Testis (tissue), 3 donors: ENCODE results near the gene DEFB131B. TPM values are rescaled to one million over a fixed set of nuclear protein-coding genes. Genes with fewer than 3 reads are reported as not detected.
"Not testable (repeated sequence)": the region's sequence is repeated elsewhere in the genome, so short reads cannot be mapped to it uniquely, and the experiment has no call there.

ENCODE experiments used
- DNase-seq: peaks from one replicate; pipeline ENCODE4 v3.0.0-alpha.2; 2019
- H3K27ac ChIP-seq, 2 donors: fragments of 200-600 bp; sonication (generic); one replicate each; pipeline ENCODE4 v1.5.1; 2019
- H3K27me3 ChIP-seq: fragments of 200-600 bp; sonication (generic); one replicate; pipeline ENCODE4 v1.5.1; 2019
- H3K36me3 ChIP-seq: fragments of 200-600 bp; sonication (generic); one replicate; pipeline ENCODE4 v1.5.1; 2017; ENCODE audit warnings: low read depth; ENCODE audit errors: missing control alignments
- H3K4me1 ChIP-seq: fragments of 200-600 bp; sonication (generic); one replicate; pipeline ENCODE4 v1.5.1; 2019
- H3K4me3 ChIP-seq, 2 donors: fragments of 200-600 bp; sonication (generic); one replicate each; pipeline ENCODE4 v1.5.1; 2017 to 2019
- H3K9me3 ChIP-seq: fragments of 200-600 bp; sonication (generic); one replicate; pipeline ENCODE4 v1.5.1; 2017
- POLR2A ChIP-seq: fragments of 450-650 bp; IDR thresholded peaks from one replicate; pipeline ENCODE4 v1.6.1; 2017; ENCODE audit warnings: antibody characterized with exemption, mild to moderate bottlenecking, moderate library complexity
- WGBS, 2 donors: methylation state at CpG; one replicate each; pipeline ENCODE4 v1.1.5; 2018; 5-methylcytosine and 5-hydroxymethylcytosine counted together
- intact Hi-C: fragments of 100-400 bp; cut with DNase I; formaldehyde crosslinking; loops from one replicate; pipeline ENCODE4 v1.15.1; 2023; ENCODE audit warnings: low total_unique reads
- polyA plus RNA-seq: library from polyadenylated mRNA; stranded (reverse); fragments of 350-450 nt; fragmentation: Illumina TruSeq; extraction: RNeasy Lipid Tissue Mini Kit (QIAGEN cat#74804); gene quantifications from one replicate; pipeline ENCODE4 v1.2.3, GENCODE V29; 2014; ENCODE audit warnings: low read depth, low replicate concordance; ENCODE audit not compliant: insufficient read depth
- total RNA-seq, 2 donors: library from RNA; depleted of rRNA; stranded (reverse); fragments of >200 nt; gene quantifications; one replicate each; pipeline ENCODE4 v1.2.3, GENCODE V29; 2016
- TF ChIP-seq, protein P1 (sequence below), 3 experiments: fragments of 450-650 bp in 2 of 3; fragments of 200-600 bp in 1 of 3; sonication (generic) in 1 of 3; IDR thresholded peaks; one replicate each; pipeline ENCODE4 v1.5.1; 2016 to 2019; ENCODE audit warnings: antibody characterized with exemption in 3 of 3, mild to moderate bottlenecking in 2 of 3, moderate library complexity in 1 of 3

The DEFB131B gene
- total and polyA plus RNA-seq, 3 donors from 2014 or later, result not detected

DNA sequence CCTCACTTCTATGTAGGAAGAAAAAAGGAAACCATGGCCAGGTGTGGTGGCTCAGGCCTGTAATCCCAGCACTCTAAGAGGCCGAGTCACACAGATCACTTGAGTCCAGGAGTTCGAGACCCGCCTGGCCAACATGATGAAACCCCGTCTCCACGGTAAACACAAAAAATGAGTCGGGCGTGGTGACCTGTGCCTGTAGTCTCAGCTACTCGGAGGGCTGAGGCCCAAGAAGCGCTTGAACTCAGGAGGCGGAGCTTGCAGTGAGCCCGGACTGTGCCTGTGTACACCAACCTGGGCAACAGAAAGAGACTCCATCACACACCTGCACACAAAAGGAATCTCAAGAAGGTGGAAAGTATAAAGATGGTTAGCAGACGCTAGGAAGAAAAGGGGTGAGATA lies 17.7 kb downstream of the DEFB131B start:
- Histone ChIP-seq H3K4me1 (no peaks in the 10 kb centered on the region), H3K4me3 (no peak overlapping the region), H3K27me3 (no peaks in the 10 kb centered on the region), H3K36me3 (no peaks in the 10 kb centered on the region), H3K9me3 (no peaks in the 10 kb centered on the region), H3K27ac (no peak overlapping the region)
- TF ChIP-seq, protein P1, sequence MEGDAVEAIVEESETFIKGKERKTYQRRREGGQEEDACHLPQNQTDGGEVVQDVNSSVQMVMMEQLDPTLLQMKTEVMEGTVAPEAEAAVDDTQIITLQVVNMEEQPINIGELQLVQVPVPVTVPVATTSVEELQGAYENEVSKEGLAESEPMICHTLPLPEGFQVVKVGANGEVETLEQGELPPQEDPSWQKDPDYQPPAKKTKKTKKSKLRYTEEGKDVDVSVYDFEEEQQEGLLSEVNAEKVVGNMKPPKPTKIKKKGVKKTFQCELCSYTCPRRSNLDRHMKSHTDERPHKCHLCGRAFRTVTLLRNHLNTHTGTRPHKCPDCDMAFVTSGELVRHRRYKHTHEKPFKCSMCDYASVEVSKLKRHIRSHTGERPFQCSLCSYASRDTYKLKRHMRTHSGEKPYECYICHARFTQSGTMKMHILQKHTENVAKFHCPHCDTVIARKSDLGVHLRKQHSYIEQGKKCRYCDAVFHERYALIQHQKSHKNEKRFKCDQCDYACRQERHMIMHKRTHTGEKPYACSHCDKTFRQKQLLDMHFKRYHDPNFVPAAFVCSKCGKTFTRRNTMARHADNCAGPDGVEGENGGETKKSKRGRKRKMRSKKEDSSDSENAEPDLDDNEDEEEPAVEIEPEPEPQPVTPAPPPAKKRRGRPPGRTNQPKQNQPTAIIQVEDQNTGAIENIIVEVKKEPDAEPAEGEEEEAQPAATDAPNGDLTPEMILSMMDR (IDR thresholded peaks at IDR 0.05), result no peak
- no peak for TF ChIP-seq POLR2A
- WGBS, 2 donors, result 74 to 89% methylated on average over 12 of the region's 12 CpGs
- intact Hi-C loops, result no loop called here
- no peak for DNase-seq

DNA sequence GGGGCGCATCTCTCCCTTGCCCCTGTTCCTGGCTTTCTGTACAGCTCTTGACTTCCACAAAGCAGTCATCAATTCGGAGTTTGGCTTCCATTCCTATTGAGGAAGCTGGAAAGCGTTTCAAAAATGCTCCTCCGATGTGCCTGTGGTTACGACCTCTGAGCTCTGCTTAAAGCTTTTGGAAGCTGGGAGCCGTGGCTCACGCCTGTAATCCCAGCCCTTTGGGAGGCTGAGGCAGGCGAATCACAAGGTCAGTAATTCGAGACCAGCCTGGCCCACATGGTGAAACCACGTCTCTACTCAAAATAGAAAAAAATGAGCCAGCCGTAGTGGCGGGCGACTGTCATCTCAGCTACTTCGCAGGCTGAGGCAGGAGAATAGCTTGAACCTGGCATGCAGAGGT lies 22.9 kb downstream of the DEFB131B start:
- 72 to 78% methylated on average over 13 to 14 of the region's 14 CpGs for WGBS, 2 donors
- H3K36me3 ChIP-seq, intact Hi-C loops, H3K27me3 ChIP-seq, H3K27ac ChIP-seq, H3K9me3 ChIP-seq, H3K4me1 ChIP-seq, DNase-seq, H3K4me3 ChIP-seq: not testable (repeated sequence)

DNA sequence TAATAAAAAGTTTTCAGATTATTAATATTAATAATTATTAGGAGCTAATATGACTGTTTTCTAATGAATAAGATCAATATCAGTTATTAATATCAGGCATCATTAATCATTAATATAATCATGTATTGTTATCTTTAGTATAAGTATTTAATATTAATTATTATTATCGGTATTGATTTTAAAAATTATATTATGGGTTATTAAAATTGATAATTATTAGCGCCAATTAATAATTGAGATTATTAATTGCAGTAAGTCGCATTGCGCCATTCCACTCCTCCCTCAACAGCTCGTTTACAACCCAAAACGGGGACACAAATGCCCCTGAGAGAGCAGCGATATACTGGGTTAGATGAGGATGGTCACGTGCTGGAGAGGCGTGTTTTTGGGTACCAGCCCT lies 30.0 kb downstream of the DEFB131B start:
- Histone ChIP-seq H3K36me3 (no peaks in the 10 kb centered on the region), H3K27ac (no peak overlapping the region), H3K4me1 (no peaks in the 10 kb centered on the region), H3K4me3 (no peak overlapping the region), H3K9me3 (no peaks in the 10 kb centered on the region), H3K27me3 (no peaks in the 10 kb centered on the region)
- 72 to 83% methylated on average over 9 of the region's 9 CpGs for whole genome bisulfite sequencing, 2 donors
- DNase-seq, result no peak
- TF ChIP-seq, protein P1 (IDR thresholded peaks at IDR 0.05), result no peak
- no peak for TF ChIP-seq POLR2A
- intact Hi-C loops, result no loop called here

DNA sequence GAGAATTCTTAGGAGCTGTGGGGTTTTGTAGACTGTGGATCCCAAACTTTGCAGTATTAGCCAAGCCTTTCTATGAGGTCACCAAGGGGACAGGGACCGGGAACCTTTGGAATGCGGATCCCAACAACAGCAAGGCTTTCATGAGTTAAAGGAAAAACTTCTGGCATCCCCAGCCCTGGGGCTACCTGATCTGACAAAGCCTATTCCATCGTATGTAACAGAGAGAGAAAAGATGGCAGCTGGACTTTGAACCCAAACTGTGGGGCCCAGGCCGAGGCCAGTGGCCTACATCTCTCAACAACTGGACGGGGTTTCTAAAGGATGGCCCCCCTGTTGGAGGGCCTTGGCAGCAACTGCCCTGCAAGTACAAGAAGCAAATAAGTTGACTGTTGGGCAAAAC lies 32.5 kb downstream of the DEFB131B start:
- H3K27me3 ChIP-seq, H3K36me3 ChIP-seq, intact Hi-C loops, H3K4me1 ChIP-seq, H3K9me3 ChIP-seq, DNase-seq, H3K4me3 ChIP-seq, H3K27ac ChIP-seq: not testable (repeated sequence)
- WGBS, 2 donors, result 93 to 97% methylated on average over 5 of the region's 5 CpGs

DNA sequence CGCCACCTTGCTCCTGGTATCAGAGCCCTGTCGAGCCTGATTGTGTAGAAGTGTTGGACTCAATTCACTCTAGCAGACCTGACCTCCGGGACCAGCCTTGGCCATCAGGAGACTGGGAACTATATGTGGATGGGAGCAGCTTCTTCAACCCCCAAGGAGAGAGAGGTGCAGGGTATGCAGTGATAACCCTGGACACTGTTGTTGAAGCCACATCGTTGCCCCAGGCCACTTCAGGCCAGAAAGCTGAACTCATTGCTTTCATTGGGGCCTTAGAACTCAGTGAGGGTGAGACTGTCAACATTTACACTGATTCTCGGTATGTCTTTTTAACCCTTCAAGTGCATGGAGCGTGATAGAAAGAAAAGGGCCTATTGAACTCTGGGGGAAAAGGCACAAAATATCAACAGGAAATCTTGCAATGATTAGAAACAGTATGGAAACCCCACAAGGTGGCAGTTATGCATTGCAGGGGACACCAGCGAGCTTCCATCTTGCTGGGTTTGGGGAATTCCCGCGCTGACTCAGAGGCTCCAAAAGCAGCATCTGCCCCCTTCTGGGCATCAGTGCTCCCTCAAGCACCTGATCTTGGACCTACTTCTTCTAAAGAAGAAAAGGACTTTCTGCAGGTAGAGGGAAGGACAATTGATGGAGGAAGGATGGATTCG lies 33.2 kb downstream of the DEFB131B start:
- H3K9me3 ChIP-seq, H3K36me3 ChIP-seq, H3K27ac ChIP-seq, H3K27me3 ChIP-seq, intact Hi-C loops, DNase-seq, H3K4me1 ChIP-seq, H3K4me3 ChIP-seq: not testable (repeated sequence)
- WGBS, 2 donors, result 90 to 94% methylated on average over 10 of the region's 10 CpGs

DNA sequence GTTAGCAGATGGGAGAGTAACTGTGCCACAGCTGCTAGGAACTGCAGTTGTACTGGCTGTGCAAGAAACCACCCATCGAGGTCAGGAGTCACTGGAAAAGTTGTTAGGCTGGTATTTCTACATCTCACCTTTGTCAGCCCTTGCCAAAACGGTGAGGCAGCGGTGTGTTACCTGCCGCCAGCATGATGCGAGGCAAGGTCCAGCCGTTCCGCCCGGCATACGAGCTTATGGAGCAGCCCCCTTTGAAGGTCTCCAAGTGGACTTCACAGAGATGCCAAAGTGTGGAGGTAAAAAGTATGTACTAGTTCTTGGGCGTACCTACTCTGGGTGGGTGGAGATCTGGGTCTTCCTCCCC lies 33.7 kb downstream of the DEFB131B start:
- 97 to 99% methylated on average over 10 of the region's 10 CpGs for WGBS, 2 donors
- H3K36me3 ChIP-seq, DNase-seq, intact Hi-C loops, H3K9me3 ChIP-seq, H3K27me3 ChIP-seq, H3K4me3 ChIP-seq, H3K4me1 ChIP-seq, H3K27ac ChIP-seq: not testable (repeated sequence)

DNA sequence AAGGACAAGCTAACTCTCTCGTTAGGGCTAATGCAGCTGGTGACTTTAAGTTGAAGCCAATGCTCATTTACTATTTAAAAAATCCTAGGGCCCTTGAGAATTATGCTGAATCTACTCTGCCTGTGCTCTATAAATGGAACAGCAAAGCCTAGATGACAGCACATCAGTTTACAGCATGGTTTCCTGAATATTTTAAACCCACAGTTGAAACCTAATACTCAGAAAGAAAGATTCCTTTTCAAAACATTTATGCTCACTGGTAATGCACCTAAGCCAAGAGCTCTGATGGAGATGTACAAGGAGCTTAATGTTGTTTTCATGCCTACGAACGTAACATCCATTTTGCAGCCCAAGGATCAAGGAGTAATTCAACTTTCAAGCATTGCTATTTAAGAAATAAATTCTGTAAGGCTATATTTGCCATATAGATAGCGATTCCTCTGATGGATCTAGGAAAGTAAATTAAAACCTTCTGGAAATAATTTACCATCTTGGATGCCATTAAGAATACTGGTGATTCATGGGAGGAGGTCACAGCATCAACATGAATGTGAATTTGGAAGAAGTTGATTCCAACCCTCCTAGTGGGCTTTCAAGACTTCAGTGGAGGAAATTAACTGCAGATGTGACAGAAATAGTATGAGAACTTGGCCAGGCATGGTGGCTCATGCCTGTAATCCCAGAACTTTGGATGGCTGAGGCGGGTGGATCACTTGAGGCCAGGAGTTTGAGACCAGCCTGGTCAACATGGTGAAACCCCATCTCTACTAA lies 35.7 kb downstream of the DEFB131B start:
- DNase-seq, result no peak
- TF ChIP-seq, protein P1 (IDR thresholded peaks at IDR 0.05), result no peak
- TF ChIP-seq POLR2A, result no peak
- intact Hi-C loops, result no loop called here
- no peaks in the 10 kb centered on the region for H3K27me3 ChIP-seq
- no peak overlapping the region for H3K4me3 ChIP-seq
- H3K27ac ChIP-seq, result no peak overlapping the region
- no peaks in the 10 kb centered on the region for H3K36me3 ChIP-seq
- WGBS, 2 donors, result 94 to 97% methylated on average over 5 of the region's 5 CpGs
- H3K9me3 ChIP-seq, result no peaks in the 10 kb centered on the region
- no peaks in the 10 kb centered on the region for H3K4me1 ChIP-seq
